Activated T-helper 1 cell treated with anti-CD3 and anti-CD28 coated beads, Interleukin-2, amount 50 U/mL, for 16 hours (primary cell): Measurements from ENCODE around the gene DCC.

Source experiments
- DNase-seq, 2 donors: peaks; one replicate each; pipeline ENCODE4 v3.0.0-alpha.2; 2020; ENCODE audit warnings: low read depth in 1 of 2, low spot score in 1 of 2

DCC gene

GRCh38 chr18:53551868-53552426 lies 1212.0 kb downstream of the DCC start:
- no peak for DNase-seq

- no peak for DNase-seq
Observed at GRCh38 chr18:53553030-53553429, 1213.0 kb downstream of the DCC start.

GRCh38 chr18:53556450-53556849 lies 1216.5 kb downstream of the DCC start:
- no peak for DNase-seq

- no peak for DNase-seq
Observed at GRCh38 chr18:53560546-53560945, 1220.5 kb downstream of the DCC start.

GRCh38 chr18:53566626-53567025 lies 1226.6 kb downstream of the DCC start:
- DNase-seq, result no peak

GRCh38 chr18:53567929-53568574 lies 1228.1 kb downstream of the DCC start:
- DNase-seq, result no peak
